HEK293 (cell line): ENCODE measurements around the gene UHRF2.
A peak's percentile ranks its signal among the peaks of the same experiment; 100 is the strongest.

Experiments
- CTCF ChIA-PET: fragments of 350-600 bp; formaldehyde crosslinking; extraction: SDS; loops from one replicate; lab custom pipeline; 2021; ENCODE audit warnings: antibody characterized with exemption; lab: Yijun Ruan, JAX
- POLR2A ChIA-PET: fragments of 300-600 bp; formaldehyde crosslinking; extraction: SDS; loops from one replicate; lab custom pipeline; 2020; ENCODE audit warnings: antibody characterized with exemption, inconsistent platforms; lab: Yijun Ruan, JAX
- H3K27ac ChIP-seq: fragments of 200-500 bp; sonication (Bioruptor generic); 2 replicates; pipeline ENCODE4 v1.5.1; 2014; ENCODE audit warnings: low read depth, low read length, control low read depth, inconsistent platforms; ENCODE audit errors: extremely low read depth
- H3K36me3 ChIP-seq, 2 experiments: fragments of 200-500 bp in 1 of 2; sonication (Bioruptor generic) in 1 of 2; 1 replicate in 1 of 2; 2 replicates in 1 of 2; pipeline ENCODE4 v1.5.1; 2014 to 2017; ENCODE audit warnings: inconsistent platforms in 2 of 2, low read length in 2 of 2; ENCODE audit not compliant: control insufficient read depth in 2 of 2, insufficient read depth in 1 of 2
- H3K4me1 ChIP-seq: fragments of 200-500 bp; sonication (Bioruptor generic); 2 replicates; pipeline ENCODE4 v1.5.1; 2014; ENCODE audit warnings: mild to moderate bottlenecking, low read length, inconsistent platforms; ENCODE audit not compliant: control insufficient read depth, insufficient read depth
- H3K4me3 ChIP-seq: 2 replicates; pipeline ENCODE4 v1.5.1; 2011; ENCODE audit warnings: low read depth, mild to moderate bottlenecking, control low read depth, low read length, moderate library complexity
- H3K9me3 ChIP-seq: fragments of 200-500 bp; sonication (Bioruptor generic); 2 replicates; pipeline ENCODE4 v1.5.1; 2014; ENCODE audit warnings: low read depth, low read length, inconsistent platforms; ENCODE audit not compliant: control insufficient read depth, insufficient read depth
- GLIS1 ChIP-seq: fragments of 450-650 bp; formaldehyde crosslinking; IDR thresholded peaks from 2 replicates; pipeline ENCODE4 v1.5.1; 2016; ENCODE audit warnings: missing biosample characterization, missing genetic modification characterization
- KLF10 ChIP-seq: fragments of 450-650 bp; IDR thresholded peaks from 2 replicates; pipeline ENCODE4 v1.5.1; 2018; ENCODE audit warnings: missing biosample characterization, mild to moderate bottlenecking, missing genetic modification characterization
- KLF16 ChIP-seq: fragments of 450-650 bp; formaldehyde crosslinking; IDR thresholded peaks from 2 replicates; pipeline ENCODE4 v1.5.1; 2017; ENCODE audit warnings: missing biosample characterization, missing genetic modification characterization
- MYNN ChIP-seq: fragments of 450-650 bp; formaldehyde crosslinking; IDR thresholded peaks from 2 replicates; pipeline ENCODE4 v1.5.1; 2016; ENCODE audit warnings: missing biosample characterization, missing genetic modification characterization, borderline replicate concordance
- PRDM1 ChIP-seq: fragments of 450-650 bp; formaldehyde crosslinking; IDR thresholded peaks from 2 replicates; pipeline ENCODE4; 2016; ENCODE audit warnings: missing biosample characterization, missing genetic modification characterization
- ZFHX2 ChIP-seq: fragments of 450-650 bp; formaldehyde crosslinking; conservative IDR thresholded peaks from 2 replicates; pipeline ENCODE4 v1.5.1; 2016; ENCODE audit warnings: missing biosample characterization, missing genetic modification characterization
- ZNF10 ChIP-seq: fragments of 450-650 bp; formaldehyde crosslinking; IDR thresholded peaks from 2 replicates; pipeline ENCODE4 v1.5.1; 2017; ENCODE audit warnings: missing biosample characterization, missing genetic modification characterization
- ZNF341 ChIP-seq: fragments of 450-650 bp; formaldehyde crosslinking; IDR thresholded peaks from 2 replicates; pipeline ENCODE4; 2016; ENCODE audit warnings: low read depth, missing biosample characterization, missing genetic modification characterization
- ZNF433 ChIP-seq: fragments of 450-650 bp; formaldehyde crosslinking; IDR thresholded peaks from 2 replicates; pipeline ENCODE4 v1.5.1; 2016; ENCODE audit warnings: missing biosample characterization, missing genetic modification characterization, low read depth
- ZNF560 ChIP-seq: fragments of 450-650 bp; formaldehyde crosslinking; IDR thresholded peaks from 2 replicates; pipeline ENCODE4 v1.5.1; 2017; ENCODE audit warnings: missing biosample characterization, missing genetic modification characterization, borderline replicate concordance
- ZNF654 ChIP-seq: fragments of 450-650 bp; formaldehyde crosslinking; IDR thresholded peaks from 2 replicates; pipeline ENCODE4 v1.5.1; 2016; ENCODE audit warnings: low read depth, missing biosample characterization, missing genetic modification characterization
- ZNF664 ChIP-seq: fragments of 450-650 bp; formaldehyde crosslinking; IDR thresholded peaks from 2 replicates; pipeline ENCODE4 v1.5.1; 2016; ENCODE audit warnings: missing biosample characterization, missing genetic modification characterization
- ZNF76 ChIP-seq: fragments of 450-650 bp; formaldehyde crosslinking; IDR thresholded peaks from 2 replicates; pipeline ENCODE4; 2016; ENCODE audit warnings: low read depth, missing biosample characterization, missing genetic modification characterization, borderline replicate concordance
- ZNF768 ChIP-seq: fragments of 450-650 bp; formaldehyde crosslinking; IDR thresholded peaks from 2 replicates; pipeline ENCODE4 v1.5.1; 2018; ENCODE audit warnings: missing biosample characterization, mild to moderate bottlenecking, missing genetic modification characterization
- ZNF785 ChIP-seq: fragments of 450-650 bp; formaldehyde crosslinking; IDR thresholded peaks from 2 replicates; pipeline ENCODE4 v1.5.1; 2016; ENCODE audit warnings: missing biosample characterization, missing genetic modification characterization
- TF ChIP-seq, protein P1 (sequence below): fragments of 450-650 bp; formaldehyde crosslinking; IDR thresholded peaks from 2 replicates; pipeline ENCODE4 v1.5.1; 2016; ENCODE audit warnings: missing biosample characterization, missing genetic modification characterization
- TF ChIP-seq, protein P2 (sequence below): sonication (generic); formaldehyde crosslinking; IDR thresholded peaks from 2 replicates; pipeline ENCODE4 v1.8.1; 2022; ENCODE audit warnings: mild to moderate bottlenecking, moderate library complexity, missing genetic modification reagents
- TF ChIP-seq, protein P3 (sequence below): fragments of 450-650 bp; formaldehyde crosslinking; IDR thresholded peaks from 2 replicates; pipeline ENCODE4 v1.5.1; 2017; ENCODE audit warnings: missing biosample characterization, missing genetic modification characterization
- TF ChIP-seq, protein P4 (sequence below): fragments of 450-650 bp; formaldehyde crosslinking; IDR thresholded peaks from 2 replicates; pipeline ENCODE4 v1.5.1; 2016; ENCODE audit warnings: missing biosample characterization, missing genetic modification characterization, borderline replicate concordance

Gene UHRF2

DNA sequence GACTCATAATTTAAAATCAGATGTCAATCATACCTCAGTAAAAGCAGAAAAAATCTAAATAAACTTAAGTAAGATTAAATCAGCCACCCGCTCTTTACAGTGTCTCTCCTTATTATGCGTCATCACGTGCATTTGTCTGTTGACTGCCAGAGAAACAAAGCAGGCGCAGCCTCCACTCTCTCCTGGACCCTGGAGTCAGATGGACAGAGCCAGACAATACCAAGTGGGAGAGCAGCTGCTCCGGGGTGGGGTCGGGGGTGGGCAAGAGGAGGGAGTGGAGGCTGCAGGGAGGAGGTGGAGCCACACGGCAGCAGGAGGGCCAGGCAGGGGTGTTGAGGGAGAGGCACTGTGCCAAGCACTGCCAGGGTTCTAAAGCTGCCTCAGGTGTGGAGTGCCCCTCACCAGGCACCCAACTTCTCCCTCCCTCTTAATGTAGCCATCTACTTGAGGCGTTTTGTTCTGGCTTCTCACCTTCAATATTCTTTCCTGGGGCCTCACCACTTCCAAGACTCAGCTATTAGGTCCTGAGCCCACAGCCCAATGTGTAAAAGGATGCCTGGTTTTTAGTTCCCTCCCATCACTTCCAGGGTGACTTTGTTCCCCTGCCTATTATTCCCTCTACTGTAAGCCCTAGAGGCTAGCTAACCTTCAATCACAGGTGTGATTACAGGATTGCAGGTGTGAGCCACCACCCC is 136.3 kb downstream of the UHRF2 start:
- Histone ChIP-seq H3K4me1 (peaks cover 15% of the 10 kb centered on the region), H3K4me3 (no peak overlapping the region), H3K9me3 (no peaks in the 10 kb centered on the region), H3K36me3 (peaks cover 0 to 14% of the 10 kb centered on the region in 2 experiments; a peak in 2 of 3 replicates), H3K27ac (no peak overlapping the region)
- TF ChIP-seq, protein P1, sequence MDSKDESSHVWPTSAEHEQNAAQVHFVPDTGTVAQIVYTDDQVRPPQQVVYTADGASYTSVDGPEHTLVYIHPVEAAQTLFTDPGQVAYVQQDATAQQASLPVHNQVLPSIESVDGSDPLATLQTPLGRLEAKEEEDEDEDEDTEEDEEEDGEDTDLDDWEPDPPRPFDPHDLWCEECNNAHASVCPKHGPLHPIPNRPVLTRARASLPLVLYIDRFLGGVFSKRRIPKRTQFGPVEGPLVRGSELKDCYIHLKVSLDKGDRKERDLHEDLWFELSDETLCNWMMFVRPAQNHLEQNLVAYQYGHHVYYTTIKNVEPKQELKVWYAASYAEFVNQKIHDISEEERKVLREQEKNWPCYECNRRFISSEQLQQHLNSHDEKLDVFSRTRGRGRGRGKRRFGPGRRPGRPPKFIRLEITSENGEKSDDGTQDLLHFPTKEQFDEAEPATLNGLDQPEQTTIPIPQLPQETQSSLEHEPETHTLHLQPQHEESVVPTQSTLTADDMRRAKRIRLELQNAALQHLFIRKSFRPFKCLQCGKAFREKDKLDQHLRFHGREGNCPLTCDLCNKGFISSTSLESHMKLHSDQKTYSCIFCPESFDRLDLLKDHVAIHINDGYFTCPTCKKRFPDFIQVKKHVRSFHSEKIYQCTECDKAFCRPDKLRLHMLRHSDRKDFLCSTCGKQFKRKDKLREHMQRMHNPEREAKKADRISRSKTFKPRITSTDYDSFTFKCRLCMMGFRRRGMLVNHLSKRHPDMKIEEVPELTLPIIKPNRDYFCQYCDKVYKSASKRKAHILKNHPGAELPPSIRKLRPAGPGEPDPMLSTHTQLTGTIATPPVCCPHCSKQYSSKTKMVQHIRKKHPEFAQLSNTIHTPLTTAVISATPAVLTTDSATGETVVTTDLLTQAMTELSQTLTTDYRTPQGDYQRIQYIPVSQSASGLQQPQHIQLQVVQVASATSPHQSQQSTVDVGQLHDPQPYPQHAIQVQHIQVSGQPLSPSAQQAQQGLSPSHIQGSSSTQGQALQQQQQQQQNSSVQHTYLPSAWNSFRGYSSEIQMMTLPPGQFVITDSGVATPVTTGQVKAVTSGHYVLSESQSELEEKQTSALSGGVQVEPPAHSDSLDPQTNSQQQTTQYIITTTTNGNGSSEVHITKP (tag by site-specific recombination), result peak; percentile 47; the same call in 1 of the 2 replicates
- TF ChIP-seq ZFHX2 (tag by site-specific recombination) (0 out of 2 replicates have a peak, but pooled peaks have one; percentile 9), ZNF654 (tag by site-specific recombination) (no peak)
- ChIA-PET POLR2A (no interaction called here), CTCF (no interaction called here)

DNA sequence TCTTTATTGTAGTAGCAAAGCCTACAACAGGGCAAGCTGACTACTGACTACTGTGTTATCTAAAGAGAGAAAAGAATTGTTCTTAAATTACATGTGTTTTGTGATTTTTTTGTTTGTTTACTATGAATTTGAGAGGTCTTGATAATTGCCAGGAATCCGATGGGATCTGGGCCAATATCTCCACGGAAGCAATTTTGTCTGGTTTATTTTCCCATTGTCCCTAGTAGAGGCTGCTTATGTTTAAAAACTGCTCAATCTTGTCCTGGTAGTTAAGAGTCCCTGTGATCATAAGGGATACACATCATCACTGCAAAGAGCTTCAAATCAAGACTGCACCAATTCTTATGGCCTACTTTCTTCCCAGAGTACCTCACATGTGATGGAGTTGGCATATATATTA is 138.1 kb downstream of the UHRF2 start:
- Histone ChIP-seq H3K27ac (no peak overlapping the region), H3K4me3 (no peak overlapping the region), H3K9me3 (no peaks in the 10 kb centered on the region), H3K36me3 (peaks cover 0 to 18% of the 10 kb centered on the region in 2 experiments; a peak in 2 of 3 replicates), H3K4me1 (peaks cover 15% of the 10 kb centered on the region)
- ChIA-PET CTCF (no interaction called here), POLR2A (no interaction called here)
- TF ChIP-seq, protein P2, sequence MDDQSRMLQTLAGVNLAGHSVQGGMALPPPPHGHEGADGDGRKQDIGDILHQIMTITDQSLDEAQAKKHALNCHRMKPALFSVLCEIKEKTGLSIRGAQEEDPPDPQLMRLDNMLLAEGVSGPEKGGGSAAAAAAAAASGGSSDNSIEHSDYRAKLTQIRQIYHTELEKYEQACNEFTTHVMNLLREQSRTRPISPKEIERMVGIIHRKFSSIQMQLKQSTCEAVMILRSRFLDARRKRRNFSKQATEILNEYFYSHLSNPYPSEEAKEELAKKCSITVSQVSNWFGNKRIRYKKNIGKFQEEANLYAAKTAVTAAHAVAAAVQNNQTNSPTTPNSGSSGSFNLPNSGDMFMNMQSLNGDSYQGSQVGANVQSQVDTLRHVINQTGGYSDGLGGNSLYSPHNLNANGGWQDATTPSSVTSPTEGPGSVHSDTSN, result no peak
- TF ChIP-seq PRDM1 (tag by site-specific recombination), result no peak
- no peak for TF ChIP-seq ZNF785 (tag by site-specific recombination)
- TF ChIP-seq GLIS1 (tag by site-specific recombination), result no peak

DNA sequence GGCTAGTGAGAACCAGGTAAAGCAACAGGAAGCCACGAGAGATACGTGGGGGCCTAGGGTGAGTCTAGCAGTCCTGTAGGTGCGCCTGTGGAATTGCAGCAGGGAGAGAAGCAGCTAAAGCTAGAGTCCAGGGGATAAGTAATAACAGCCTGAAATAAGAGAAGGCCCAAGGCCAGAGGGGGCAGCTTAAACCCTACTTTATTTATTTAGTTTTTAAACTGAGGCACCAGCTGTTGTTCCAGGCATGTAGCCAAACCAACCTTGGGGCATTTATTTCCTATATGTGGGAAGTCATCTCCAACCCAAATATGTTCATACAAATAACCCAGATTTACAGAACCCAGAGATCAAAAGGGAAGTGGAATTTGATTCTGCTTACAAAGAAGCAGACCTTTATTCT is 139.0 kb downstream of the UHRF2 start:
- CTCF ChIA-PET, result no interaction called here
- Histone ChIP-seq H3K9me3 (no peaks in the 10 kb centered on the region), H3K4me3 (no peak overlapping the region), H3K4me1 (peaks cover 15% of the 10 kb centered on the region), H3K36me3 (peaks cover 0 to 19% of the 10 kb centered on the region in 2 experiments; a peak in 2 of 3 replicates), H3K27ac (no peak overlapping the region; the same call in 1 of the 2 replicates)
- POLR2A ChIA-PET, result no interaction called here
- TF ChIP-seq MYNN (tag by site-specific recombination) (no peak), ZNF341 (0 out of 2 replicates have a peak, but pooled peaks have one; percentile 13), KLF16 (tag by site-specific recombination) (no peak), ZNF76 (tag by site-specific recombination) (no peak), ZNF10 (tag by site-specific recombination) (no peak), ZNF560 (tag by site-specific recombination) (no peak), ZNF433 (no peak), ZNF664 (tag by site-specific recombination) (no peak), KLF10 (tag by site-specific recombination) (no peak), ZNF768 (tag by site-specific recombination) (no peak)
- TF ChIP-seq, protein P3, sequence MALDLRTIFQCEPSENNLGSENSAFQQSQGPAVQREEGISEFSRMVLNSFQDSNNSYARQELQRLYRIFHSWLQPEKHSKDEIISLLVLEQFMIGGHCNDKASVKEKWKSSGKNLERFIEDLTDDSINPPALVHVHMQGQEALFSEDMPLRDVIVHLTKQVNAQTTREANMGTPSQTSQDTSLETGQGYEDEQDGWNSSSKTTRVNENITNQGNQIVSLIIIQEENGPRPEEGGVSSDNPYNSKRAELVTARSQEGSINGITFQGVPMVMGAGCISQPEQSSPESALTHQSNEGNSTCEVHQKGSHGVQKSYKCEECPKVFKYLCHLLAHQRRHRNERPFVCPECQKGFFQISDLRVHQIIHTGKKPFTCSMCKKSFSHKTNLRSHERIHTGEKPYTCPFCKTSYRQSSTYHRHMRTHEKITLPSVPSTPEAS (tag by site-specific recombination), result no peak
- TF ChIP-seq, protein P4, sequence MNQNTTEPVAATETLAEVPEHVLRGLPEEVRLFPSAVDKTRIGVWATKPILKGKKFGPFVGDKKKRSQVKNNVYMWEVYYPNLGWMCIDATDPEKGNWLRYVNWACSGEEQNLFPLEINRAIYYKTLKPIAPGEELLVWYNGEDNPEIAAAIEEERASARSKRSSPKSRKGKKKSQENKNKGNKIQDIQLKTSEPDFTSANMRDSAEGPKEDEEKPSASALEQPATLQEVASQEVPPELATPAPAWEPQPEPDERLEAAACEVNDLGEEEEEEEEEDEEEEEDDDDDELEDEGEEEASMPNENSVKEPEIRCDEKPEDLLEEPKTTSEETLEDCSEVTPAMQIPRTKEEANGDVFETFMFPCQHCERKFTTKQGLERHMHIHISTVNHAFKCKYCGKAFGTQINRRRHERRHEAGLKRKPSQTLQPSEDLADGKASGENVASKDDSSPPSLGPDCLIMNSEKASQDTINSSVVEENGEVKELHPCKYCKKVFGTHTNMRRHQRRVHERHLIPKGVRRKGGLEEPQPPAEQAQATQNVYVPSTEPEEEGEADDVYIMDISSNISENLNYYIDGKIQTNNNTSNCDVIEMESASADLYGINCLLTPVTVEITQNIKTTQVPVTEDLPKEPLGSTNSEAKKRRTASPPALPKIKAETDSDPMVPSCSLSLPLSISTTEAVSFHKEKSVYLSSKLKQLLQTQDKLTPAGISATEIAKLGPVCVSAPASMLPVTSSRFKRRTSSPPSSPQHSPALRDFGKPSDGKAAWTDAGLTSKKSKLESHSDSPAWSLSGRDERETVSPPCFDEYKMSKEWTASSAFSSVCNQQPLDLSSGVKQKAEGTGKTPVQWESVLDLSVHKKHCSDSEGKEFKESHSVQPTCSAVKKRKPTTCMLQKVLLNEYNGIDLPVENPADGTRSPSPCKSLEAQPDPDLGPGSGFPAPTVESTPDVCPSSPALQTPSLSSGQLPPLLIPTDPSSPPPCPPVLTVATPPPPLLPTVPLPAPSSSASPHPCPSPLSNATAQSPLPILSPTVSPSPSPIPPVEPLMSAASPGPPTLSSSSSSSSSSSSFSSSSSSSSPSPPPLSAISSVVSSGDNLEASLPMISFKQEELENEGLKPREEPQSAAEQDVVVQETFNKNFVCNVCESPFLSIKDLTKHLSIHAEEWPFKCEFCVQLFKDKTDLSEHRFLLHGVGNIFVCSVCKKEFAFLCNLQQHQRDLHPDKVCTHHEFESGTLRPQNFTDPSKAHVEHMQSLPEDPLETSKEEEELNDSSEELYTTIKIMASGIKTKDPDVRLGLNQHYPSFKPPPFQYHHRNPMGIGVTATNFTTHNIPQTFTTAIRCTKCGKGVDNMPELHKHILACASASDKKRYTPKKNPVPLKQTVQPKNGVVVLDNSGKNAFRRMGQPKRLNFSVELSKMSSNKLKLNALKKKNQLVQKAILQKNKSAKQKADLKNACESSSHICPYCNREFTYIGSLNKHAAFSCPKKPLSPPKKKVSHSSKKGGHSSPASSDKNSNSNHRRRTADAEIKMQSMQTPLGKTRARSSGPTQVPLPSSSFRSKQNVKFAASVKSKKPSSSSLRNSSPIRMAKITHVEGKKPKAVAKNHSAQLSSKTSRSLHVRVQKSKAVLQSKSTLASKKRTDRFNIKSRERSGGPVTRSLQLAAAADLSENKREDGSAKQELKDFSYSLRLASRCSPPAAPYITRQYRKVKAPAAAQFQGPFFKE (tag by site-specific recombination), result no peak
